GM18873 (cell line): ENCODE data around the gene MYL6B.
A peak's percentile ranks its signal among the peaks of the same experiment; 100 is the strongest.
"Not testable (repeated sequence)": the region's sequence is repeated elsewhere in the genome, so short reads cannot be mapped to it uniquely, and the experiment has no call there.

Experiments used
- ATAC-seq: cut with Tn5 transposase; IDR thresholded peaks from one replicate; pipeline ENCODE4 v1.9.1; 2021; ENCODE audit warnings: mild to moderate bottlenecking, moderate library complexity, moderate number of reproducible peaks; ENCODE audit not compliant: unreplicated experiment, low FRiP score

The MYL6B gene

DNA sequence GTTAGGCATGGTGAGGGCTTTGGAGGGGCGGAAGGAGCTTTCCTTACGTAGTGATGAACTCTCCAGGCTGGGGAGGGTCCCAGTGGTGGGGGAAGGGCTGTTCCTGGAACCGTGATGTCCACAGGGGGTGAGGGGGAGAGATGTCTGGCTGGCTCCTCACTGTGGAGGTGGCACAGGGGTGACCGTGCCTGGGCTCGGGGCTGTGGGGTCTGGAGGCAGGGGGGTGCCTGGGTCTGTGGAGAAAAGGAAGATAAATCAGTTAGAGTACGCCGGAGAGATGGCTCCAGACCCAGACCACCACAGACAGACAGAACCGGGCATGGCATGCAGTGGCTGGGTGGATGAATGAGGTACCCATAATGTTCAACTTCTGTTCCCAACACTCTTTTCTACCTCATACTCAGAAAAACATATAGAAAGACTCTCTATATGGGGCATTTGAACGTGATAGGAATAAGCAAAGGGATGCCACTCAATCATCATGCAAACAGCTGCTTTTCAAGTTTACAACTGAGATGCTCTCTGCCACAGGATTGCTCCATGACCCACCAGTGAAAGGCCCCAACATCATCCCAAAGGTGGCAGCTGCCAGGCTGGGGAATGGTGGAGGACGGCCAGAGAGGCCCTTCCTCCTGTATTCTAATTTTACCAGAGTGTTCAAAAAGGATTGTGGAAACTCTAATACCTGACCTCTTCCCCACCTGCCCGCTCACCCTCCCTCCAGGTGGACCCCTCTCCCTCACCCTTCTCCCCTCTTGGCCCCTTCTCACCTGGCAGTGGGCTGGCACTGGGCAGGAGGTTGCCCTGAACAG lies 11.4 kb downstream of the MYL6B start:
- no peak for ATAC-seq

DNA sequence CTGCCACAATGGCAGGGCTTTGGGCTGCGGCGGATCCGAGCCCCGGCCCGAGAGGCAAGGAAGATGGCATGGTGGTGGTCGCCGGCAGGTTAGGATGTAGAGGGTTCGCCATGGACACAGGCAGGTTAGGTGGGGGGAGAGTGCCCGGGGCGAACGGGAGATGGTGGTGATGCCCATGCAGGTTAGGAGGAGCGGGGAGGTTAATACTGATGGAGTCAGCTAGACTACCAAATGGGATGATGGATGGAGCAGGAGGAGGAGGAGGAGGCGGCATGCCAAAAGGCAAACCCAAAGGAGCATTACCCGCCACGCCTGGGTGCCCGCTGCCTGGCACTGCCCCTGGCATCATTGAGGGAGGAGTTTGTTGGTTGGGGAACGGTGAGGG lies 11.9 kb downstream of the MYL6B start:
- no peak for ATAC-seq

DNA sequence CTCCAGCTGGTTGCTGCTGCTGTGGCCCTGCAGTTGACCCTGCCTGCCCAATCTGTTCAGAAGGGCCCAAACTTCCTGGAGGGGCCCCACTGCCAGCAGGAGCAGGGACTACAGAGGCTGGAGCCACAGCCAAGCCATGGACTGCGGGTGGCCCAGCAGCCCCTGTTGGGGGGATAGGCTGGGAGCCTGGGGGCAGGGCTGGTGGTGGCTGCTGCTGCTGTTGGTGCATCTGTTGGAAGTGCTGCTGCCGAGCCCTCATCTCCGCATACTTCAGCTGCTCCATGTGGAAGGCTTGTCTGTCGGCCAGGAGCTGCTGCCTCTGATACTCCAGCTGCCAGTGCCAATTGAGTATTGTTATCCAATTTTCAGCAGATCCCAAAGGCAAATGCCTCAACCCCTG lies 13.0 kb downstream of the MYL6B start:
- no peak for ATAC-seq

DNA sequence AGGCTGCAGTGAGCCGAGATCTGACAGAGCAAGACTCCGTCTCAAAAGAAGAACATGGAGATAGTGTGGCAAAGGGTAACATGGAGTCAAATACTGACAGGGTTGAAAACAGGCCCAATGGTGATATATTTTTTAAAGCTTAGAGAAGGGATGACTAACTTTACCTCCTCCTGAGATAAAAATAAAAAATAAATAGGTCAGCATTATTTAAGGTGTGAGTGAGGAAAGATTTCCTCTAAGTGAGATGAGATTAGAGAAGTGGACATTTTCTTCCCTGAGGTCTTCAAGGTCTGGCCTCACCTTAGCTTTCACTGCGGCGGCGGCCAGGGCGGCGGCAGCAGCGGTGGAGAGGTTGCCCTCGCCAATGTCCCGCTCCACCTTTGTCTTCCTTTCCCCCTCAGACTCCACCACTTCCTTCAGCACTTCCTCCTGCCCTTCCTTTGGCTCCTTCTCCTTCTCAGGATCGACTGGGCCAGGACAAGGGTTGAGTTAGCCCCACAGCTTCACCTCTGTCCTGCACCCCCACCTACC lies 16.9 kb downstream of the MYL6B start:
- ATAC-seq: no peak

DNA sequence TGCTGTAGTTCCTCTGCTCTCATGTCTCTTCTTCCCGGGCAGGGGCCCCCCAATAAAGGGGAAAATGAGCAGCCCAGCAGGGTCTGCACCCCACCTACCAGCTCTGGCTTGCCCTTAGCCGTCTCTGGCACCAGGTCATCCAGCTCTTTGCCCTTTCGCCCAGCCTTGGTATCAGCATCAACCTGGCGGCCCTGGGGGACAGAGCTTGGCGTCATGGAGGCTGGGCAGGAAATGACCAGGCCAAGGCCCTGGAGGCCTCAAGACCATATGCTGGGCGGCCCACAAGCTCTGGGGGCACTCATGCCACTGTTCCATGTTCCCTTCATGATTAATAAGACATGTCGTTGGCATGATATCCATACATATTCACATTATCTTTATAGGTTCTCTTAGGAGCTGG lies 20.5 kb downstream of the MYL6B start:
- no peak for ATAC-seq

DNA sequence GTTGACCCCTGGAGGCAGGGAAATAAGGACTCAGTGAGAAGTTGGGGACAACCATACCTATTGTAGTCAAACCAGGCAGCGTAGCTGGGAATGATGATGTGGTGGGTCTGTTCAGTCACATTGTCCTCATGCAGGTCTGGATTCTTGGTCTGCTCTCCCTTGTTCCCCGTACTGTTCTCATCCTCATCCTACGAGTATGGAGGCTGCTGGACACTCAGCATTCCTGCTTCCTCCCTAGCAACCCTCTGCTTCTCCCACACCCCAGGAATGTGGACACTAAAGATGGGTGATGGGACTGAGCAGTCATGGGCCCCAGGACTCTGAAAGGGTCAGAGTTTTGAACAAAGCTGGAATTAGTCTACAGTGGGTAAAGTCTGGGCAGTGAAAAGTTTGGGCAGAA lies 26.0 kb downstream of the MYL6B start:
- ATAC-seq: no peak

DNA sequence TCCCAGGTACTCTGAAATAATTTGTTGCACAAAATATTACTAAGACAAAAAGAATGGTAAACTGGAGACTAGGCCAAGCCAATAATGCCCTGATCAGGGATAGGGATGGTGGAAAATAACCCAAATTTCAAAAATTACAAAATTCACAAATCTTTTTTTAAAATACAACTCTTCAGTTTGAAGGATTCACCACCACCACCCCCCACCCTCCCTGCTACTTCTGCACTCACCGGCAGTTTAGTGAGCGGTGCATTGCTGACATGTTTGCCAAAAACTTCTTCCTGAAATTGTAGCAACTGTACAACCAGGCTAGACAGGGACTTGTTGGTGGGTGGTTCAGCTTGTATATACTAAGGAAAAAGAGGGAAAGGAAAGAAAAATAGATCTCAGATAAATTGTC lies 34.6 kb downstream of the MYL6B start:
- no peak for ATAC-seq

DNA sequence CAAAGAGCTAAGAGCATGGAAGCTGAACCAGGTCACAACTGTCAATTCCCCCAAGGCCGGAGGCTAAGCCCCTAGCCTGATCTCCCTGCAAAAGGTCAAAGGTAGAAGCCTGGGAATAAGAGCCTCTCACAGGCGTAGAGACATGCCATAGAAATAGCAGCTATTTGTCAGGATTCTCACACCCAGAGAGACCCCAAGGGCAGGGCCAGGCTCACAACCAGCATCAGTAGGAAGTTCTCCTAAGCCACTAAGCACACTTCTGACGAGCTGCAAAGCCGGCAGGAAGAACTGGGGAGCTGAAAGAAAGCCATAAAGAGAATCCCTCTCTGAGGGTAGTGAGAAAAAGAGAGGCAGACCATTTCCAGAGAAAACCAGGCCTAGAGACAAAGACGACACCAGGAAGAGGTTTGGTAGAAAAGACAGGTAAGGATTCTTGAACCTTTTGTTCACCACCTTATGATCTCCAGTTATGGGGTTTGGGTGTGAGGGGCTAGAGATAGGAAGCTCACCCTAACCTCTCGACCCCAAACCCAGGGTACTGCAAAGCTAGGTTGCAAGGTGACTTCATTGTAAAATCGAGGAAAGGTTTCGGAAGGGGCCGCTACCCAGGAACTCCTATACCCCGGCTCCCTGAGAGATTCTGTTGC lies 35.9 kb downstream of the MYL6B start:
- ATAC-seq: no peak

DNA sequence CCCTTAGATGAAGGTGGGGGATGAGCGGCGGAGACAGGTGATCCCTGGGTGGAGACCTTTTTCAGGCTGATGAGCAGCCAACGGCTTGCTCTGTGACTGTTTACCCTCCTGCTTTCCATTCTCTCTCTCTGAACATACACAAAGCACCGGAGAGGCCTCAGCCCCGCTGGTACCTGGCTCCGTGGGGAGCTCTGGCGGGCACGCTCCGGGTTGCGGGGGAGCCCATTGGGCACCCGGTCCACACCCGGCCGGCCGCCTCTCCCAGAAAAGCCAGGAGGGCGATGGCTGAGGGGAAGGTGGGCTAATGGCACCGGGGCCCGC lies 36.4 kb downstream of the MYL6B start:
- no peak for ATAC-seq

DNA sequence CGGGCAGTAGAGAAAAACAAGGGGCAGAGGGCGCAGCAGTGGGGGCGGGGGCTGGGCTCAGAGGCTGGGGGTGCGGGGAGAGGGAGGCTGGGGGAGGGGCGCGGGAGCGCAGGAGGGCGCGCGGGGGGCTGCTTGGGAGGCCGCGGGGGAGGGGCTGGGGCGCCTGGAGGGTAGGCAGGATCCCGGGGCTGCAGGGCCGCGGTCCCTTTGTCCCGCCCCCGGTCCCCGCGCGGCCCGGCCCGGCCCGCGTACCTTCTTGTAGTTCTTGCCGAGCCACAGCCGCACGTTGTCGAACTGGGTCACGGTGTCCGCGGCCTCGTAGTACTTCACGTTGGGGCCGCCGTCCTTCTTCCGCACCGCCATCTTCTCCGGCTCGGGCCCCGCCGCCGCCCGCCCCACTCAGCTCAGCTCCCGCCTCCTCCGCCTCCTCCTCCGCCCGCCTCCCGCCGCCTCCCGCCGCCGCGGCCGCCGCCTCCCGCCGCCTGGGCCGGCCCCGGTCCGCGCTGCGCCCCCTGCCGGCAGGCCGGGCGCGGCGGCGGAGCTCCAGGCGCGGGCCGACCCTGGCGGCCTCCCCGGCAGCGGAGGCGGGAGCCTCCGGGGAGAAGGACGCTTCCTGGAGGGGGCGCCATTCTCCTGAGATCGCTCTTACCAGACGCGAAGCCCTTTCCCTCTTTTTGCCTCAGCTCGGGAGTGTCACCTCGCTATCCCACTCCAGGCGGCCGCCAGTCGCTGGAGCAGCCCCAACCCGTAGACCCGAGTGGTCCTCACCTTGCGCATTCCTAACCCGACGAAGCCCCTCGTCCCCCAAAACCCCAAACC lies 36.9 kb downstream of the MYL6B start, which contains the start of gene SMARCC2:
TSS of gene SMARCC2 (minus strand) at position 385 of the 819 bp plus-strand sequence. CDS start at position 363, 22 bp downstream.
- peak; percentile 47 for ATAC-seq

DNA sequence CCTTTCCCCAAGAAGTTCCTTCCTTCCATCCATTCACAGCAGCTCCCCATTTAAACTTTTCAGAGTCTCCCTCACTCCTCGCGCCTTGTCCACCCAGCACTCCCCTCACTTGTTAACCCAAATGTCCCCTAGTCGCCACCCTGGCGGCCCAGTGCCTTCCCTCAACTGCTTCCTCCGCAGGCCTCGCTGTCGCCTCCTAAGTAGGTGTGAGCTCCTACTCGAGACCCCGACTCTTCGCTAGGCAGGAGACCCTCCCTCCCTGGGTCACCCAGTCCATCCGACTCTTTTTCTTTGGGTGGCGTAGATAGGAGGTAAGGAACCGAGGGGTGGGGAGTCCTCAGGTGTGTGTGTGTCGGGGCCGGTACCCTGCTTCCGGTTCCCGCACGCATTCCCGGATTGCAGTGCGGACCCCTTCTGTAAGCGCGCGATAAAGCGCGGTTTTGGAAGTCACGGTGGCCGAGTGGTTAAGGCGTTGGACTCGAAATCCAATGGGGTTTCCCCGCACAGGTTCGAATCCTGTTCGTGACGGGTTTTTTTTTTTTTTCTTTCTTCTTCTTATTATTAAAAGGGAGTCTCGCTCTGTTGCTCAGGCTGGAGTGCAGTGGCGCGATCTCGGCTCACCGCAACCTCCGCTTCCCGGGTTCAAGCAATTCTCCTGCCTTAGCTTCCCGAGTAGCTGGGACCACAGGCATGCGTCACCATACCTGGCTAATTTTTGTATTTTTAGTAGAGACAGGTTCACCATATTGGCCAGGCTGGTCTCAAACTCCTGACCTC lies 37.7 kb downstream of the MYL6B start:
- no peak for ATAC-seq

DNA sequence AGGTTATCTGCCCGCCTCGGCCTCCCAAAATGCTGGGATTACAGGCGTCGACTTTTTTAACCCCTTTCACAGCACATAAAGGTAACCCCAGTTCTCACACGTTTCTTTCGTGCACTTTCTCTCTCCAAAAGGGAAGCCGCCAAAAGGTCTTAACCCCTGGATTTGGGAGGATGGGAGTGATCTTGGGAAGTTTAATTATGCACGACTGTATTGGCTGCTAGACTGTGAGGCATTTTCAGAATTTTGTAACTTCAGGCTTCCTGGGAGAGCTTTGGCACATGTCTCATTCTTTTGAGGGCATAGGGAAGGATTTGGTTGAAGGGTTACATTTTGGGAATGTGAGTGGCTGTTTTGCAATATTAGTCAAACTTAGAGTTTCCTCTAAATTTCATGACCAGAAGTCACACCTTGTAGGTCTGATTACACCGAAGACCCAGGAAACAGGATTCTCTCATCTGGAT lies 38.3 kb downstream of the MYL6B start:
- ATAC-seq: no peak

DNA sequence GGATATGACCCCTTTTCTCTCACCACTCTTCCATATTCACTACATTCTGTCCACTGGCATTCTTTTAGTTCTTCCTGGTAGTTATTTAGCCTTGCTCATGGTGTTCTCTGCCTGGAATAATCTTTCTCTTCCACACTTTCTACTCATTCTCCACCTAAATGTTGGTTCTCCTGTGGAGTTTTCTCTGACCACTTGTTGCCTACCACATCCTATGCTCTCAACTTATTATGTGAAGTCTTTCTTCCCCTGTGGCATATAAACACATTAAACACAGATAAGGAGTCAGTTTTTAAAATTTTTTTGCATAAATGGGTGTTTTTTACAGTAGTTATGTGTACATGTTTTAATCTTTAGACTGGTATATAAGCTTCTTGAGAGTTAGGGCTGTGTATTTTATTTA lies 40.2 kb downstream of the MYL6B start:
- ATAC-seq: no peak

DNA sequence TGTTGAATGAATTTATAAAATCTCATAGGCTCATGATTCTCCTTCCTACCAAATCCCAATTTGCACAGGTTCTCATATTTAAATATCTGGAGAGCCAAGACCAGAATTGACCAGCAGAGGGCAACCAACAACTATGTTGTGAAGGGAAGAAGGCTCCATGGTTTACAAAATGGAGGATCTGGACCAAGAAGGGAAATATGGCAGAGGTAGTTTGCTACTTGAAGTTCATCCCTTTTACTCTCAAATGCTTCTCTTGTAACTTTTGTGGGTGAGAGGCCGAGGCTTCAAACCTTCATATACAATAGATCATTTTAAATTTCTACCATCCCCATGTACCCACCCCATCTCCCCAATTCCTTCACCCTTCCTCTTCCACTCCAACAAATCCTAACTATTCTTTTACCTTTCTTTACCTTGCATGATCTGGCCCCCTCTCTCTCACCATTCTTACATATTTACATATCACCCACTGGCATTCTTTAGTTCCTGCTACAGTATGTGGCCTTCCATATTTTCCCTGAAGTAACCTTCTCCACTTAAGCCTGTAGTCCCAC lies 40.7 kb downstream of the MYL6B start:
- ATAC-seq: no peak

DNA sequence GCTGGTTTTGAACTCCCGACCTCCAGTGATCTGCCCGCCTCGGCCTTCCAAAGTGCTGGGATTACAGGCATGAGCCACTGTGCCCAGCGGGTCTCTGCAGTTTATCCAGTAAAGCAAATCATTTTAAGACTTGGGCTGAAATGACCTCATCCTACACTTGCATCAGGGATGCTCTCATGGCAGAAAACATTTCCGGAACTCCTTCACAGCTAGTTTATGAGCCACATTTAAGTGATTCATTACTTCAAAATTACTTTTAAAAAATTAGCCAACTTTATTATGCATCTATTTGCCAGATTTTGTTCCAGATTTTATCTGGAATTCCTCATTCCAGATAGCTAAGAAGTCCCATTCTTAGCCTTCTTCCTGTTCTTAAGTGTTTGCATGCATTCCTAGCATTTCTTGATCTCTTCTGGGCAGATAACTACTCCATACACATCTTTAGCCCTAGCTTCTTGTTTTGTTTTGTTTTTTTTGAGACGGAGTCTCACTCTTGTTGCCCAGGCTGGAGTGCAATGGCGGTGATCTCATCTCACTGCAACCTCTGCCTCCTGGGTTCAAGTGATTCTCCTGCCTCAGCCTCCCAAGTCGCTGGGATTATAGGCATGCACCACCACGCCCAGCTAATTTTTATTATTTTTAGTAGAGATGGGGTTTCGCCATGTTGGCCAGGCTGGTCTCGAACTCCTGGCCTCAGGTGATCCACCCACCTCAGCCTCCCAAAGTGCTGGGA lies 44.6 kb downstream of the MYL6B start:
- not testable (repeated sequence) for ATAC-seq

DNA sequence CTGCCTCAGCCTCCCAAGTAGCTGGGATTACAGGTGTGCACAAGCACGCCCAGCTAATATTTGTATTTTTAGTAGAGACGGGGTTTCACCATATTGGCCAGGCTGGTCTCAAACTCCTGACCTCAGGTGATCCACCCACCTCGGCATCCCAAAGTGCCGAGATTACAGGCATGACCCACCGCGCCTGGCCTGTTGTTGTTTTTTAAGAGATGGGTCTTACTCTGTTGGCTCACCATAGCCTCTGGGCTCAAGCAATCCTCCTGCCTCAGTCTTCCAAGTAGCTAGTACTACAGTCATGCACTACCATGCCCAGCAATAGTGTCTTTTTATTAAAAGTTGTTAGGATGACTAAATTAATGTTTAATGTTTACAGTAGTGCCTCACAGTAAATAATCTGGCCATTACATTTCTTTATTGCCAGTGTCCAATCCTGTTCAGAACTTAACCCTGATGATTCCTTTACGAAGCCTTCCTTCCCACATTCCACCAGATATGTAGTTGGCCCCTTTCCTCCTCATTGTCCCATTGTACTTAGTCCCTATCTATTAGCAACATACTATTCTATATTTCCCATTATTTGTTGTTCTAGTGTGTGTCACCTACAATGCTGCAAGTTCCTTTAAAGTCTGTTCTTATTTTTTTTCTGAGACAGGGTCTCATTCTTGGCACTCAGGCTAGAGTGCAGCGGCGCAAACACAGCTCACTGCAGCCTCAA lies 45.7 kb downstream of the MYL6B start:
- no peak for ATAC-seq

DNA sequence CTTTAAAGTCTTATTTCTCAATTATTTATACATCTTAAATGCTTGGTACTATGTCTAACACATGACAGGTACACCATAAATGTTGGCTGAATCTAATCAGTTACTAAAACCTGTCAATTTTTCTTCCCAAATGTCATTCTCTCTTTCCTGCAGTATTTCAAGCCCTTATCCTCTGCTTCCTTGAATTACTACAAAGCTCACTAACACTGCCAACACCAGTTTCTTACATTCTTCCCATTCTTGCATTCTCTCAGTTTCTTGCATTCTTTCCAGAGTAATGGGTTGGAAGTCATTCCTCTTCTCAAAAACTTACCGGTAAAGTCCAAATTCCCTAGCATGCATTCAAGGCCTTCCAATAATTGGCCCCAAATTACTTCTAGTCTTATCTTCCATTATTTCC lies 46.4 kb downstream of the MYL6B start:
- no peak for ATAC-seq

DNA sequence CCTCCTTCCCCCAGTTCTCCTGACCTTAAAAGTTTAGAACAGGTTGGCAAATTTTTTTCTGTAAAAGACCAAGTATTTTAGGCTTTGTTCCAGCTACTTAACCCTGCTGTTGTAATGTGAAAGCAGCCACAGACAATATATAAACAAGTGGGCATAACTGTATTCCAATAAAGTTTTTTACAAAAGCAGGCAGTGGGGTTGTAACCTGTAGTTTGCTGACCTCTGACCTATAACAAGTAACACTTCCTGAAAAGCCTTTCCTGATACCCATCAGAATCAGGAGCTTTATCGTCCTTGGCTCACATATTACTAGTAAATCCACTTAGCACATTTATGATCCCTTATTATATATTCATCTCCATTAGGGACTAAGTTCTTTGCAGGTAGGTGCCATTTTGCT lies 50.0 kb downstream of the MYL6B start:
- ATAC-seq: no peak

DNA sequence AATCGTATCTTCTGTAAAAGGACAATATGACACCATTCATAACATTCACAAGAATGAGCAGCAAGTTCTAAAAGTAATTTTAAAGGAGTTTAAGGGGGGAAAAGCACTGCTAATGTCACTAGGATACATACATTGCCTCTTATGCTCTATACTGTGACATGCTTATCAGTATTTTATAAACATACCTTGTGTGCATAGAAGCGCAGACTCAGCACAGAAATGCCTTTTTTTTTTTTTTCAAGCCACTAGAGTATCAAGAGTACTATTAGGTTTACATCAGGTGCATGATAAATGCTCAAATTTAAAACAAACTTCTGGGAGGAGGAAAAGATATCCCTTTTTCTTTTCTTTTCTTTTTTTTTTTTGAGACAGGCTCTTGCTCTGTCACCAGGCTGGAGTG lies 50.5 kb downstream of the MYL6B start:
- ATAC-seq: no peak
